ENCODE results near the gene COTL1.
"Not testable (repeated sequence)": the region's sequence is repeated elsewhere in the genome, so short reads cannot be mapped to it uniquely, and the experiment has no call there.

COTL1 gene

DNA sequence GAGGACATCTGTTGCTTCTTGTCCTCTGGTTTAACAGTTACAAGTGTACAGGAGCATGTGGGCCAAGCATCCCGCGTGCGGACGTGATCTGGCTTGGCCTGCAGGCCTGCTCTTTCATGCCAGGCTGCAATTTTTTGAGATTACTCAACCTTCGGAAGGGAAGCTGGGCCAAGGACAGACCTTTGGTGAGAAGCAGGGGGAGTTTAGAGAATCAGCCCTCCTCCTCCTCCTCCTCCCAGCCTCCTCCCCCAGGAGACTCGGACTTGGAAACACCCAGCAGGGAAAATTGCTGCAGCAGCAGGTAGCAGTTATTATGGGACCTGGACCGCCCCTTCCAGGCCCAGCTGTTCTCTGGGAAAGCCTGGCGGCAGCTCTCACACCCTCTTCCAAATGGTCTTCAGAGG, 25.3 kb upstream of the COTL1 start:
- DNase-seq (ENCODE audit: low read depth) = no peak

DNA sequence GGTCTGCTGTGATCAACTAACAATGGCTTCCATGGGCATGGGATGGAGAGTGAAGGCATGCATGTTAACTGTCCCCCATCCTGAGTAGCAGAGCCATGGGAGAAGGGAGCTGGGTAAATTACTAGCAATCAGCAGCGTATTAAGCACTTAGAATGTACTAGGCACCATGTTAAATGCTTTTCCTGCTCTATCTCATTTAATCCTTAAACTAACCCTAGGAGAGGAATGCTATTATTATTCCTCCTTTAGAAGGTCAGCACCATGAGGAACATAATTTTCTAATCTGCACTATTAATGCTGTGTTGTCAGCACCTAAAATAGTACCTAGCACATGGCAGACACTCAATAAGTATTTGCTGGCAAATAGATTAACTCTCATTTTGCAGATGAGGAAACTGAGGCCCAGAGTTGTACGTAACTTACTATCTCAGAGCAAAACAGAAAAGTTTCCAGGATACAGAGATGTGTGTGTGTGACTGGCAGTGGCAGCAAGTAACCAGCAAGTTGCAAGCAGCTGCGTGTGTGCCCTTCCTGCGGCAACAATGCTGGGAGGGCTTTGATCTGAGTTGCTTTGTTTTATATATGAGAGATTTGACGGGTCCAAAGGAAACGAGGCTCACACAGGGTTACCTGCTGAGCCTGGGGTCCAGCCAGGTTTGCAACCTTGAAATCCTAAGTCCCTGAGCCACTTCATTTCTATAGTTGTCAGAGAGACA, 23.9 kb upstream of the COTL1 start:
- DNase-seq (ENCODE audit: low read depth) = no peak

DNA sequence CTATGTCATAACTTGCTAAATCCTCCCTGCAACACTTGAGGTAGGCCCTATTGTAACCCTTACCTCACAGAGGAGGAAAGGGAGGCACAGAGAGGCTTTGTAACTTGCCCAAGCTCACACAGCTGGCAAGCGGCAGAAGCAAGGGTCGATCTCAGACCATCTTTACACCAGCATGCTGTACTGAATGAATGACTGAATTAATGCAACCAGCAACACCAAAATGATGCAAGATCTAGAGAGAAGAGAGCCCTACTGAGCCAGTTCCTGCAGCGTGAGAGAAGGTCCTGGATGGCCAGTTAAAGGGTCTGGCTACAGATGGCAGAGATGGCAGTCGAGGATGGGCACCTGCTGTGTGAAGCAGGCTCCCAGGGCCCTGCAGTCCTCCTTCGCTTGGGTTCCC, 22.3 kb upstream of the COTL1 start:
- DNase-seq (ENCODE audit: low read depth) = no peak

DNA sequence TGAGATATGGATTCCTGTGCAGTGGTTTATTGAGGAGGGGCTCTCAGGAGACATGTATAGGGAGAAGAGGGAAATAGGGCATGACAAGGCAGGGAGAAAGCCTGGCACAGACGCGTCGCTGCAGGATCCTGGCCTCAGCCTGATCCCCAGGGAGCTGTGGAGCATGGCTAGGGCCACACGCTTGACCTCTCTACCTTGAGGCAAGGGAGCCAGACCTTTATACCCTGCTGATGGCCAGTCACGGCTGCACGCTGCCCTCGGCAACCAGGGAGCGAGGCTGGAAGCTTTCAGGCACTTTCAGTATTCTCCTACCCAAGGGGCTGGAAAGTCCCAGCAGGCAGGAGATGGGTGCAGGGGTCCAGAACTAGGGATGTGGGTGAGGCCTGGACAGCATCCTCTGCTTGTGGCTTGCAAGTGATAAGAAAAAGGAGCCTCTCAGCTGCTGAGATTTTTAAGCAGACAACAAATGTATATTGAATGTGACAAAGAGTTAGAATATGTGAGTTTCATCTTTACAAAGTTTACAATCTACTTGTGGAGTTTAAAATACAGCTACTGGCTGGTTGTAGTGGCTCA, 20.4 kb upstream of the COTL1 start:
- no peak for DNase-seq (ENCODE audit: low read depth)

DNA sequence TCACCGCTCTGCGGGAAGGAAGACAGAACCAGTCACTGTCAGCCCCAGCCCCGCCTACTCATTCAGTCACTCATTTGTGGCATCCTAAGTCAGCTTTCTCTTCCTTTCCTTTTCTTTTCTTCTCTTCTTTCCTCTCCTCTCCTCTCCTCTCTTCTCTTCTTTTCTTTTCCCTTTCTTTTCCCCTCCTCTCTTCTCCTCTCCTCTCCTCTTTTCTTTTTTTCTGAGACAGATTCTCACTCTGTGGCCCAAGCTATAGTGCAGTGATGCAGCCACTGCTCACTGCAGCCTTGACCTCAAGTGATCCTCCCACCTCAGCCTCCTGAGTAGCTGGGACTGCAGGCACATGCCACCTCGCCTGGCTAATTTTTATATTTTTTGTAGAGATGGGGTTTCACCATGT, 19.8 kb upstream of the COTL1 start:
- no peak for DNase-seq (ENCODE audit: low read depth)

DNA sequence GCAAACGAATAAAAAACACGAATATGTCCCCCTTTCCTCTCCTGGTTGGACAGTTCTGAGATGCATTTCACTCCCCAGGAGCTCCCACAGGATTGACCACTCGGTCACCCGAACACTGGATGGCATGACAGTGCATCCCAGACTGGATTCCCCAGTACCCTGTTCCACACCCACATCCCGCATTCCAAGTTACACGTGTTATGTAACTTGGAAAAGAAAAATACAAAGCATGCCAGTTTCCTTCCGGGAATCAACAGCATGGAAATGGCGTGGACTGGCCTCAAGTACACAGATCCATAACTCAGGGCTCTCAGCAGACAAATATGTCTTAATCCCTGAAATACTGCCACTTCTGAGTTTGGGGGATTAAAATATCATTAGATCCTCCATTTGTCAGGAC, 17.8 kb upstream of the COTL1 start:
- no peak for DNase-seq (ENCODE audit: low read depth)

DNA sequence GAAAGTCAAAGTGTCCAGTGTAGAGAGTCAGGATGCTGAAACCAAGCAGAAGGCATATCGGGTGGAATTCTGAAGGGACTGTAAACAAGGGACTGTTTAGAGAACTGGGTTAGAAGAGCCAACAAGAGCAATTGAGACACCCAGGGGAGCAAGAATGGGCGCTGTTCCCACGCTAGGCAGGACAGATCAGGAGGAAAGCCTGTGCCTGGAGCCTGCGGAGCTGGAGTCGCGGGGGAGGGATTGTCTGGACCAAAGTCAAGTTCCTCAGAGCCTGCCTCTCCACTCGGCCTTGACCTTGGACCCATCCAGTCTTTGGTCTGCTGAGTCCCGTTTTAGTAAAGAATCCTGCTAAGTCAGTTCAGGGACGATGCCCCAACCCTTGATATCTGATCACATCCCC, 15.7 kb upstream of the COTL1 start:
- no peak for DNase-seq (ENCODE audit: low read depth)

DNA sequence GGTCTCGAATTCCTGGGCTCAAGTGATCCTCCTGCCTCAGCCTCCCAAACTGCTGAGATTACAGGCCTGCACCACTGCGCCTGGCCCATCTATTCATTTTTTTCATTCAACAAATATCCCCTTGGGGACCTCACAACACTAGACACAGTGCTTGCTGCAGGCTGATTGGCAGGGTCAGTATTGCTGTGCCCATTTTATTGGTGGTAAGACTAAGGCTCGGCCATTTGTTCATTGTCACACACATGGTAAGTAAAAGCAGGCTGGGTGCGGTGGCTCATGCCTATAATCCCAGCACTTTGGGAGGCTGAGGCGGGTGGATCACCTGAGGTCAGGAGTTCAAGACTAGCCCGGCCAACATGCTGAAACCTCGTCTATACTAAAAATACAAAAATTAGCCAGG, 15.0 kb upstream of the COTL1 start:
- not testable (repeated sequence) for DNase-seq (ENCODE audit: low read depth)

DNA sequence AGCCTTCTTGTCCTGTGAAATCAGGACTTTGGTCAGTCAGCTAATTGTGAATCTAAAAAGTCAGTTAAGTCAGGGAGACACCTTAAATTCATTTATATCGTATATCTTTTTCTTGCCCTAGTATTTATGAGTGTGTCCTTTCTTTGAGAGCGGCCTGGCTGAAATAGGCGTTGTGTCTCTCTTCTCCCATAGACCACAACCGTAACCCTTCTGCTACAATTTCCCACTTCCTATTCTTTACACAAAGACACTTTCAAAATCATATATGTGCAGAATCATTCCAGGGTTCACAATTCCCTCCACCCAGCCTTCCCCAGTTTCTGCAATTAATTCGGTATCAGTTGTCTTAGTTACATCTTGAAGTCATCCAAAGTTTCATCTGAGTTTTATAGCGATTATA, 14.0 kb upstream of the COTL1 start:
- no peak for DNase-seq (ENCODE audit: low read depth)

DNA sequence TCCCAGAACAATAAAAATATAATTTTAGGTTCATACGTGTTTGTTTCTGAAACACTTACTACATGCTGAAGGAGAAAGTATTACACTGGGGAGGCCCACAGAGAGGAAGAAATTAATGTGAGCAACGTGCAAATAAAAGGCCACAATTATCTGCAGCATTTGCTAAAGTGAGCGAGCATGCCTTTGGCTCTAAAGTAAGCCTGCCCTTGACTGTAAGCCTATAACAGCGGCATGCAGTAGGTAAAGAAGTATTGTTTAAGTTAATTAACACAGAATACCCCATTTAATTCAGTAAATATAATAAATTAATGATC, 13.2 kb upstream of the COTL1 start:
- DNase-seq (ENCODE audit: low read depth) = no peak

DNA sequence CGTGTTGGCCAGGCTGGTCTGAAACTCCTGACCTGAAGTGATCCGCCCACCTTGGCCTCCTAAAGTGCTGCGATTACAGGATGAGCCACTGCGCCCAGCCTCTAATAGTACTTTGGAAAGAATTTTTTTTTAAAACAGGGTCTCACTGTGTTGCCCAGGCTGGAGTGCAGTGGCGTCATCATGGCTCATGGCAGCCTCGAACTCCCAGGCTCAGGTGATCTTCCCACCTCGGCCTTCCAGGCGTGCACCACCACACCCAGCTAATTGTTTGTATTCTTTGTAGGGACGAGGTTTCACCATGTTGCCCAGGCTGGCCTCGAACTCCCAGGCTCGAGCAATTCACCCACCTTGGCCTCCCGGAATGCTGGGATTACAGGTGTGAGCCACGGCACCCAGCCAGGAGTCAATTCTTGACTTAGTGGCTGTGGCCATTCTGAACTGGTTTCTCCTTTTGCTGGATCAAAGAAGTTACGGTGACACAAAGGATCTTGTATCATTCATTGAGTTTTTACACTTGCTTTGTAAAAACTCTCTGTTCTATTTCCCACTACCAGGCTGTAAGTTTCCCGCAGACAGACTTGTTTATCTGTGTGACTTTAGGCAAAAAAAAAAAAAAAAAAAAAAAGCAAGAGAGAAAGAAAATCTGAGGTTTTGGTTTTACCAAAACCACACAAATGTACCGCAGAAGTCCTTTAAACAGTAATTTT, 12.7 kb upstream of the COTL1 start:
- no peak for DNase-seq (ENCODE audit: low read depth)

DNA sequence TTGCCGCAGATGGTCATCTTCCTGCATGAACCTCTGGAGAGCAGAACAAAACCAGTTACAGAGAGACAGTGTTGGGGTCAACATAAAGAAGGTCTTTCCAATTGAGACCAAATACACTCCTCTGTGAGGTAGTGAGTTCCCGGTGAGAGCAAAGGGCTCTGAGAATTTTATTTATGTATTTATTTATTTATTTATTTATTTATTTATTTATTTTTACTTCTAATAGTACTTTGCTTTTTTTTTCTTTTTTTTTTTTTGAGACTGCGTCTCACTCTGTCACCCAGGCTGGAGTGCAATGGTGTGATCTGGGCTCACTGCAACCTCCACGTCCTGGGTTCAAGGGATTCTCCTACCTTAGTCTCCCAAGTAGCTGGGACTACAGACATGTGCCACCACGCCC, 12.1 kb upstream of the COTL1 start:
- DNase-seq (ENCODE audit: low read depth) = no peak

DNA sequence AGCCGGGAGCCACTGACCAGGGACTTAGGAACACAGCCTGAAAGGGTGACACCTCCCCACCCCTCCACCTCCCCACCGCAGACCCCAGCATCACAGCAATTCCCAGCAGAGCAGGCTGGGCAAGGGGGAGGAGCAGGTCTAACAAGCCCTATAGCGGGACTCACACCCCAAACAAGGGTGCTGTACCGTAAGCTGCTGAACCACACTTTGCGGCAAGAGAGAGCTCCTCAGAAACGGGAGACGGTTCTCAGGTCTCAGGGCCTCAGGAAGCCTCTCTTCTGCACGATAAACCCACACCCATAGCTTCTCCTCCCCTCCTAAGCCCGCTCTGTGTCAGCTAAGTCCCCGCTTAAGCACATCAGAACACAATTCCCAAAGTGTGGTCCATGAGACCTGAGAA, 11.7 kb upstream of the COTL1 start:
- DNase-seq (ENCODE audit: low read depth) = no peak

DNA sequence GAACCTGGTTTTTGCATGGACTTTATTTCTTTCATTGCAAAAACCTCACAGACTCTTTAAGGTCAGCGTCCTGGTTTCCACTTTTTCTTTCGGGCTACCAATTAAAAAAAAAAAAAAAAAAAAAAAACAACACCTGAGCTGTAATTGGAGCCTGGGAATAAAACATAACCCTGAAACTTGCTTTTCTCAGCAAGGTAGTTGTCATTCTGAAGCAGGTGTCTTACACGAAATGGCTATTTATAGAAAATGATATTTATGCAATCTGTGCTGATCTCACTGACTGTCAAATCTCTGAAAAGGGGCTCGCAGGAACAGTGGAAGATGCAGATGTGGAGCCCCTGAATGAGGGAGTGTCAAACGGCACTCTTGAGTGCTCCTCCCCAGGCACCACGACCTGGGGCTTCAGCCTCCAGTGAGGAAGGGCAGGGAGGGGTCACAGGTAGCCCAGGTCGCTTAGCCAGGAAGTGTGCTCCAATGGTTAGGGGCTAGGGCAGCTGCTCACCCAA, 10.4 kb upstream of the COTL1 start:
- no peak for DNase-seq (ENCODE audit: low read depth)

DNA sequence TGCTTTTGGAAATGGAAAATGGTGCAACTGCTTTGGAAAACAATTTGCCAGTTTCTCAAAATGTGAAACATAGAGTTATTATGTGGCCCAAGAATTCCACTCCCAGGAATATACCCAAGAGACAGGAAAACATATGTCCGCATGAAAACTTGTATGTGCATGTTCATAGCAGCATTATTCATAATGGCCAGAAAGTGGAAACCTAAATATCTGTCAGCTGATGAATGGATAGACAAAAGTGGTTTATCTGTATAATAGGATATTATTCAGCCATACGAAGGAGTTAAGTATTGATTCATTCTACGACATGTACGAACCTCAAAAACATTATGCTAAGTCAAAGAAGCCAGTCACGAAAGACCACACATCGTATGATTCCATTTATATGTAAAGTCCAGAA, 7.7 kb upstream of the COTL1 start:
- no peak for DNase-seq (ENCODE audit: low read depth)

DNA sequence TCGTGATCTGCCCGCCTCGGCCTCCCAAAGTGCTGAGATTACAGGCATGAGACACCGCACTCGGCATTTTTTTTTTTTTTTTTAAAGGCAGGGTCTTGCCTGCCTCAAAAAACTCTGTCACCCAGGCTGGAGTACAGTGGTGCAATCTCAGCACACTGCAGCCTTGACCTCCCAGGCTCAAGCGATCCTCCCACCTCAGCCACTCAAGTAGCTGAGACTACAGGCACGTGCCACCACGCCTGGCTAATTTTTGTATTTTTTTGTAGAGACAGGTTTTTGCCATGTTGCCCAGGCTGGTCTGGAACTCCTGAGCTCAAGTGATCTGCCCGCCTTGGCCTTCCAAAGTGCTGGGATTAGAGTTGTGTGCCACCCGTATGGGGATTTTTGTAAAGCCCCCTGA, 3.0 kb upstream of the COTL1 start:
- DNase-seq (ENCODE audit: low read depth) = not testable (repeated sequence)

DNA sequence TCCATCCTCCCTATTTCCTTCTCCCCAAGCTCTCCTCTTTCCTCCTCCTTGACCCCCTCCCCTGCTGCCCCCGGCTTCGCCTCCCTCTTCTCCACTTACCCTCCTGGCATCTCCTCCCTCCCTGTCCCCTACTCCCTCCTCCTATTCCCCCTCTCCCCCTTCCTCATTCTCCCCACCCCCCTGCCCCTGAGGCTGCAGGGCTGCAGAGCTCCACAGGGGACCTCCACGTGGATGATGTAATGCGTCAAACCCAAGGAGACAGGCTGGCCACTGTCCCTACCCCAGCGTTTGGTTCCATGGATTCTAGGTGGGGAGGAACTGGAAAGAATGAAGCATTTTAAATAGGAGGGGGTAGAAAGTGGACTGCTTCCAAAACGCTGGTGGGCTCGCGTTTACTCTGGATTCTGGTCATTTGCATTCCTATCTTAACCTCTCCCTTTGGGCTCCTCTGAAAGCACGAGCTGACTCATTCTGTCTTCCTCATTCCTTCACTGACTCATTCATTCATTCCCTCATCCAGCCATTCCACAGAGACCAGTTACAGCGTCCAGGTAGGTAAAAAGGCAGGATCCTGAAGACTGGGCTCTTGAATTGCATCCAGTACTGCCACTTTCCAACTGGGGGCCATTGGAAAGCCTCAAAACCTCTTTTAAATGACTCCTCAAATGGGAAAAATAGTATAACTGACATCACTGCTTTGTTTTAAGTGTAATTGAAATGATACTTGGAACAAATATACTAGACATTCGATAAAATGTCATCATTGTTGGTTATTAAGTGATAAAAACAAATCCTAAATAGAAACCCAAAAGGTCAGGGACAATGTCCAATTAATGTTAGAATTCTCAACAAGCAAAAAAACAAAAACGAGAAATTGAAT, 943 bp upstream of the COTL1 start:
- DNase-seq (ENCODE audit: low read depth) = no peak

DNA sequence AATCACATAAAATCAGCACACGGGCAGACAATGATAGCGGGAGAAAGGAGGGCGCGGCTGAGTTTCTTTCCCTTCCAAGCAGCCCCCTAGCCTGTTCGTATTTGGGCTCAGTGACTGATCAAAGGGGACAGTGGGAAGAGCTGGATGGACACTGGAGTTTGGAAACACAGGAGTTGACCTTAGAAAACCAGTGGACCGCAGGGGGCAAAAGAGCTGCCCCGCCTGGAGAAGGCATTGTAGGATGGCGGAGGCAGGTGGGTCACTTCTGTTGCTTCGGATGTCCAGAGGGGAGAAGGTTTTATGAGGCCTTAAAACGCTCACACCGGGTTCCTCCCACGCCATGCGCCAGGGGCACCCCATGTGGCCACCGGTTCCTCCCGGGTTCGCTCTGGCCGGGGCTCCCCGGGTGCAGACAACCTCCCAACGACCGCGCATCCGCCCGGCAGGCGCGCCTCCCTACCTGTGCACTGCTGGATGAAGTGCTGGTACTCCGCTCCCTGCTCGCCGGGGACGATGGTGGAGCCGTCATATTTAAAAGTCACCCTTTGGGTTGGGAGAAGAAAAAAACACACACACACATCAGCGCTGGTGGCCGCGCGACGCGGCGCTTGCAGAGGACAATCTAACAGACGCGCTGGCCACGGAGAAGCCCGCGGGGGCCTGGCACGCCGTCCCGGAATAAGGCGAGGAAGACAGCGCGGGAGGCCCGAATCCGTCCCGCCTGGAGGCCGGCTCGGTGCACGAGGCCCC, 662 bp downstream of the COTL1 start:
- no peak for DNase-seq (ENCODE audit: low read depth)

DNA sequence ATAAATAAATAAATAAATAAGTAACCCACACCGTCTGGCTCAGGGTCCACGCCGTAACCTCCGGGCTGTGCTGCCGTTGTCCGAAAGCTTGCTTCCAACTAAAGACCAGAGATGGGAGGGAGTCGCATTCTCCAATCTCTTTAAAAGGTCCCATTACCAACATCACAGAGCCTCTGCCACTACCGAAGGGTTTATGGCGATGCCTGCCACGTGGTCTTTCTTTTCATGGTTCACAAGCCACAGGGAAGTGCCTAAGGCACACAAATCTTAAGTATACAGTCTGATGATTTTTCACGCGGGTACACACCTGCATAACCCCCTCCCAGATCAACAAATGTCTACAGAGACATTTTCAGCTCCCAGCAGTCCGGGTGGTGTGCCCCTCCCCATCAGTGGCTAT, 1.4 kb downstream of the COTL1 start:
- no peak for DNase-seq (ENCODE audit: low read depth)

DNA sequence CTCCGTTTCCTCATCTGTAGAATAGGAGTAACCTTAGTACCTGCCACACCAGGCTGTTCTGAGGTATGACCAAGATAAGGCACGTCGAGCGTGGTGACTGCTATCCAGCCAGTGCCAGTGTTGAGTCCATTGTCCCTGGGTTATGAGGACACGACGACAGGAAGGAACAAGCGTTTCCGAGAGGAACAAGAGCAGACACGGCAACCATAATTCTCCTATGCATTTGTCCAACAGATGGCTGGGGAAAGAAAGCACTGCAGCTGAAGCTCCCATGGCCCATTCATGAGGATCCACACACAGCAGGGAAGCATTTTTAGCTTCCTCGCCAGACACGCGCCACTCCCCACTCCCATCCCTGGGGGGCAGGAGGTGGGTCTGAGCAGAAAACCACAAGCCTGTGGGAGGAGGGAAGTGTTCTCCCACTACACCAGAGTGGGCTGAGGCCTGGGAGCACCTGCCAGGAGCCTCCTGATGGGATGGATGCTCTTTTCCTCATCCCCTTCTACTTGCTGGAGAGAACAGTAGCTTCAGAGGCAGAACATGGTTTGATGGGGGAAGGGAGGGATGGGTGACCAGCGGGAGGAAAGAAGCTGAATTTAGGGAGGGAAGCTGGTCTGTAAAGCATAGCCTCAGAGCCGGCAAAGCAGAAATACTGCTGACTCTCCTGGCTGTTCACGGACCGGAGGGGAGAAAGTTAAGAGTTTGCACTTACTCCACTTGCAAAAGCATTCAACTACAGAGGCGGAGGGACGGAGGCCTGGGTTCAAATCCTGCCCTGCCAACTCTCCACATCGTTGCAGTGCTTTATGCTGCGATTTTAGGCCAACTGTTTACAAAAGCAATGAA, 2.7 kb downstream of the COTL1 start:
- DNase-seq (ENCODE audit: low read depth) = no peak

DNA sequence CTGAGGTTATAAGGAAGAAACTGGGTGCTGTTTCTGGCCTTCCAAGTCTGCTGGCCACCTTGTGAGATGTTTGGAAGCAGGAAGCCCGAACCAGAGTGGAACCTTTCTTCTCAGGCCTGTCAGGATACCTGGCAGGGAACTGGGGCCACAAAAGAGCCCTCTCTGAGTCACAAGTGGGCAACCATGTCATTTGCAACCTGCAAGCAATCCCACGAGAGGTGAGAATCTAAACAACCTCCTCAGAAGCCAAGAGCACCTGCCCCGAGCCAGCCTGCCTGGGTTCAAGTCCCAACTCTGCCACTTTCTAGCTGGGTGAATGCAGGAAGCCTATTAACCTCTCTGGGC, 3.3 kb downstream of the COTL1 start:
- no peak for DNase-seq (ENCODE audit: low read depth)

All from stimulated activated CD8-positive, alpha-beta memory T cell treated with anti-CD3 and anti-CD28 coated beads, Interleukin-12 subunit alpha, Interleukin-12 subunit beta, amount 100 ng/mL, for 1 hour (primary cell).